Measurements from ENCODE around the gene CPB1.

Gene CPB1

DNA sequence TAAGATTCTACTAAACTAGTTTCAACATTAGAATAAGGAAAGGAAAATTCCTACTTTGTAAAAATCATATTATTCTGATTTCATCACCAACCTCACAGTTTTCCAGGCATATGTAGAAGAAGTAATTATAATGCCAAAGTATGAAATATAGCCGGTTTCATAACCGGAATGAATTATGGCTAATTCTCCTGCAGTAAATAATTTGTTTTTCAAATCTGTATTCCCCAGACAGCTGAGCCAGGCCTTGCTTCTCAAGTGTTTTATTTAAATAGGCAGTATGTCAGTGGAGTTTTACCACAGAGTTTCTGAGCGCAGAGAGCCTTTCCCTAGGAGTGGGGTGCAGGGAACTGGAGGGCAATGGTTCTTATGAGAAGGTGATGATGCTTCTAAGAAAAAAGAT lies 28.8 kb downstream of the CPB1 start:
- ChIA-PET POLR2A (no interaction called here), CTCF (interaction anchor here (1.3 to 20.0 kb wide), 2 partner anchors 89 to 477 kb away, joined by 5 to 614 read pairs; no protein-coding TSS in a partner anchor)
- no peak overlapping the region for H3K4me3 ChIP-seq (ENCODE audit: low read depth, low read length)
- TF ChIP-seq, protein P1, sequence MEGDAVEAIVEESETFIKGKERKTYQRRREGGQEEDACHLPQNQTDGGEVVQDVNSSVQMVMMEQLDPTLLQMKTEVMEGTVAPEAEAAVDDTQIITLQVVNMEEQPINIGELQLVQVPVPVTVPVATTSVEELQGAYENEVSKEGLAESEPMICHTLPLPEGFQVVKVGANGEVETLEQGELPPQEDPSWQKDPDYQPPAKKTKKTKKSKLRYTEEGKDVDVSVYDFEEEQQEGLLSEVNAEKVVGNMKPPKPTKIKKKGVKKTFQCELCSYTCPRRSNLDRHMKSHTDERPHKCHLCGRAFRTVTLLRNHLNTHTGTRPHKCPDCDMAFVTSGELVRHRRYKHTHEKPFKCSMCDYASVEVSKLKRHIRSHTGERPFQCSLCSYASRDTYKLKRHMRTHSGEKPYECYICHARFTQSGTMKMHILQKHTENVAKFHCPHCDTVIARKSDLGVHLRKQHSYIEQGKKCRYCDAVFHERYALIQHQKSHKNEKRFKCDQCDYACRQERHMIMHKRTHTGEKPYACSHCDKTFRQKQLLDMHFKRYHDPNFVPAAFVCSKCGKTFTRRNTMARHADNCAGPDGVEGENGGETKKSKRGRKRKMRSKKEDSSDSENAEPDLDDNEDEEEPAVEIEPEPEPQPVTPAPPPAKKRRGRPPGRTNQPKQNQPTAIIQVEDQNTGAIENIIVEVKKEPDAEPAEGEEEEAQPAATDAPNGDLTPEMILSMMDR (IDR thresholded peaks at IDR 0.05; ENCODE audit: insufficient read depth, low read length, missing control alignments), result no peak
- DNase-seq (ENCODE audit: low read depth, low spot score), result no peak

DNA sequence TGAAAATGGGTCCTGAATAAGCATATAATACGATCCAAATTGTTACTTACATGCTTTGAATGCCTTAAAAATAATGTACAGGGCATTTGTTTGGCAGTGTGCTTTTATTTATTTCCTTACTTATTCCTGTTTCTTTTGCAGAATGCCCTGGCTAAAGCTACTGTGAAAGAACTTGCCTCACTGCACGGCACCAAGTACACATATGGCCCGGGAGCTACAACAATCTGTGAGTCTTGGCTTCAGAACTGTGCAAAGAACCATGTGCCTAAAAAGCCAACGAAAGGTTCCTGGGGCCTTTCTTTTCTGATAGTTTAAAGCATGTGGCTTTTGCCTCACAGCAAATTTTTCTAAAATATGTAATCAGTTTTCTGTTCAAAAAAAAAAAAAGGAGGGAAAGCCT lies 29.7 kb downstream of the CPB1 start:
- TF ChIP-seq, protein P1 (IDR thresholded peaks at IDR 0.05; ENCODE audit: insufficient read depth, low read length, missing control alignments), result no peak
- ChIA-PET CTCF (interaction anchor here (1.3 to 20.0 kb wide), 2 partner anchors 88 to 478 kb away, joined by 5 to 614 read pairs; no protein-coding TSS in a partner anchor), POLR2A (interaction anchor here (0.6 kb wide), 1 partner anchor 178 kb away, joined by 6 read pairs; no protein-coding TSS in a partner anchor)
- no peak overlapping the region for H3K4me3 ChIP-seq (ENCODE audit: low read depth, low read length)
- DNase-seq (ENCODE audit: low read depth, low spot score), result no peak

DNA sequence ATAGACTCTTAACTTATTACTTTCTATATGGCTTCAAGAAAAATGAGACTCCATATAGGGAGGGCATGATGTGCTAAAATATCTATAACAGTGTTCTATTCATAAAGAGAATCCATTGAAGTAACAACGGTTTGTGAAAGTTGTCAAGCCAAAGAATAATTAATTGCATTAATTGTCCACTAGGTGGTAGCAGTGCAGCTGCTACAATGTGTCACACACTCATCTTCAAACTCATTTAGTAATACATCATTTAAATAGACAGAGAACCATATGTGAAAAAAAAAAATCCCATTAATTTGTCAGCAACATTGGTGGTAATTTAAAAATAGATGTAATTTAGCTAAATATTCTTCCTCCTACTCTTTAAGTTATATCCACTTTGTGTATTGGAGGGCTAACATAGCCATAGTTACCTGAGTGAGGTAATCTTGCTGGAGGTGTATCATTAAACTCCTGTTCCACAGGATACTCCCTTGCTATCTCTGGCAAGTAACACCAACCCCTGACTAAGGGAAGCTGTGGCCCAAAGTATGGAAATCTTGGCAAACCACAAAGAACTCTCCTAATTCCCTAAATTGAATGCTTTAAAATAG lies 33.8 kb downstream of the CPB1 start:
- ChIA-PET CTCF (interaction anchor here (0.7 to 20.0 kb wide), 30 partner anchors 10 to 552 kb away, joined by 3 to 614 read pairs (median 6); no protein-coding TSS in a partner anchor), POLR2A (no interaction called here)
- DNase-seq (ENCODE audit: low read depth, low spot score), result peak; percentile 9
- TF ChIP-seq, protein P1 (IDR thresholded peaks at IDR 0.05; ENCODE audit: insufficient read depth, low read length, missing control alignments), result peak; percentile 21
- no peak overlapping the region for H3K4me3 ChIP-seq (ENCODE audit: low read depth, low read length)

DNA sequence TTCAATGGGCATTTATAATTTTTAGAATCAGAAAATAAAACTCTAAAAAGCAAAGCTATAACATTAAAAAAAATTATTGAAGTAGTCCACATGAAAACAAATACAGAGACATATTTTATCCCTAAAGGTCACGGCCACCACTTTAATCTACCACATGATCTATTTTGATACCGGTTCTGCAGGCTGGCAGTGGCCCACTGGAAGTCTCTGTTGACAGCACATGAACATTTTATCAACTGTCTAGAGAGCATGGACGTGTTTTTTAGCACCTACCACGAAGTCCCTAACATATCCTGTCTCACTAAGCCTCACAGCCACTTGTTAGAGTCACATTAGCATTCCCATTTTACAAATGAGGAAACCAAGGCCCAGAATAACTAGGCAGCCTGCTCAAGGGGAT lies 35.7 kb downstream of the CPB1 start:
- TF ChIP-seq, protein P1 (IDR thresholded peaks at IDR 0.05; ENCODE audit: insufficient read depth, low read length, missing control alignments), result no peak
- ChIA-PET POLR2A (no interaction called here), CTCF (interaction anchor here (1.1 to 20.0 kb wide), 11 partner anchors 11 to 482 kb away, joined by 4 to 614 read pairs (median 10); no protein-coding TSS in a partner anchor)
- no peak overlapping the region for H3K4me3 ChIP-seq (ENCODE audit: low read depth, low read length)
- DNase-seq (ENCODE audit: low read depth, low spot score), result no peak

DNA sequence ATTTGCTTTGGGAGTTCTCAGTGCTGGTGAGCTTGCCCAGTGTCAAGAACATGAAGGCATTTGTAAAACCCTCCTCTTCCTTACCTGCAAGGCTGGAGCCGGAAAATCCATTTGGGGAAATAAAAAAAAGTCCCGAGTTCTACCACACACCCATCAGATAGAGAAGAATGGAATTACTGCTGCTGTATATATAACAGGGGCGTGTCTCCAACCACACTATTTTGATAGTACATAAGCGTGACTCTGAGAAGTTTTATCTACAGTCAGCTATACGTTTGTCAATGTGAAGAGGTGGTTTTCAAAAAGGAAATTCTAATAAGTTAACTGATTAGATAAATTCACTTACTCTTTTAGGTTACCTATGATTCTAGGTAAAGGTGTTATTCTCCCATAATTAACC lies 36.2 kb downstream of the CPB1 start:
- CTCF ChIA-PET, result interaction anchor here (1.1 to 20.0 kb wide), 4 partner anchors 11 to 82 kb away, joined by 4 to 614 read pairs (median 21); no protein-coding TSS in a partner anchor
- no peak overlapping the region for H3K4me3 ChIP-seq (ENCODE audit: low read depth, low read length)
- TF ChIP-seq, protein P1 (IDR thresholded peaks at IDR 0.05; ENCODE audit: insufficient read depth, low read length, missing control alignments), result no peak
- POLR2A ChIA-PET, result no interaction called here
- DNase-seq (ENCODE audit: low read depth, low spot score), result no peak

DNA sequence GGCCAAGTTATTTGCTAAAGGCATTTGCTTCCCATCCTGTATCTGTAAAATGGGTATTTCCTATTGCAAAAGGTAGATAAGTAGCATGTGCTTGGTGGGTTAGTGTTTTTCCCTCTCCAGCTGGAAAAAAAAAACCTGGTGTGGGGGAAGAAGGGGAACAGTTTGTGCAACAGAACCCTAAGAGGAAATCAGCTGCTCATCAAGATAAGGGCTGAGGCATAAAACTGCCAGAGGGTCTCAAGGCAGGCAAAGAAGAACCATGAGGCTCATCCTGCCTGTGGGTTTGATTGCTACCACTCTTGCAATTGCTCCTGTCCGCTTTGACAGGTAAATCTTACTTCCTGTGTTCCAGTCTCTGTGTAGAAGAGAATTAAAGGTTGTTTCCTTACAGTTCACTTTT lies 37.4 kb downstream of the CPB1 start, which contains the start of gene CPA3:
Gene CPA3, plus strand, starts transcription at position 248 of the 400 bp plus-strand sequence. Its CDS starts 12 bp downstream, at position 260.
- no peak within 1 kb of the TSS for H3K4me3 ChIP-seq (ENCODE audit: low read depth, low read length)
- ChIA-PET CTCF (interaction anchor here (1.3 to 20.0 kb wide), 3 partner anchors 13 to 90 kb away, joined by 4 to 614 read pairs (median 4); no protein-coding TSS in a partner anchor), POLR2A (interaction anchor here (0.7 kb wide), 1 partner anchor 79 kb away, joined by 3 read pairs; no protein-coding TSS in a partner anchor)
- no peak for DNase-seq (ENCODE audit: low read depth, low spot score)
- TF ChIP-seq, protein P1 (IDR thresholded peaks at IDR 0.05; ENCODE audit: insufficient read depth, low read length, missing control alignments), result no peak
